ENCODE data around the gene ANKRD45.

GRCh38 chr1:173635116-173635515 is 34.5 kb downstream of the ANKRD45 start, which contains the start of gene TEX50:
- TF ChIP-seq POLR2AphosphoS5 (IDR thresholded peaks at IDR 0.05; ENCODE audit: low read depth) (no peak), CTCF (IDR thresholded peaks at IDR 0.05; ENCODE audit: insufficient read depth, low read length) (no peak), REST (IDR thresholded peaks at IDR 0.05; ENCODE audit: insufficient replicate concordance, low read depth) (no peak)

All from HL-60 (cell line).